ENCODE data around the gene AP2A2. TPM values are rescaled to one million over a fixed set of nuclear protein-coding genes. Genes with fewer than 3 reads are reported as not detected.

AP2A2 gene
- total RNA-seq, 1 donor from 2014 or later, result 105 TPM

DNA sequence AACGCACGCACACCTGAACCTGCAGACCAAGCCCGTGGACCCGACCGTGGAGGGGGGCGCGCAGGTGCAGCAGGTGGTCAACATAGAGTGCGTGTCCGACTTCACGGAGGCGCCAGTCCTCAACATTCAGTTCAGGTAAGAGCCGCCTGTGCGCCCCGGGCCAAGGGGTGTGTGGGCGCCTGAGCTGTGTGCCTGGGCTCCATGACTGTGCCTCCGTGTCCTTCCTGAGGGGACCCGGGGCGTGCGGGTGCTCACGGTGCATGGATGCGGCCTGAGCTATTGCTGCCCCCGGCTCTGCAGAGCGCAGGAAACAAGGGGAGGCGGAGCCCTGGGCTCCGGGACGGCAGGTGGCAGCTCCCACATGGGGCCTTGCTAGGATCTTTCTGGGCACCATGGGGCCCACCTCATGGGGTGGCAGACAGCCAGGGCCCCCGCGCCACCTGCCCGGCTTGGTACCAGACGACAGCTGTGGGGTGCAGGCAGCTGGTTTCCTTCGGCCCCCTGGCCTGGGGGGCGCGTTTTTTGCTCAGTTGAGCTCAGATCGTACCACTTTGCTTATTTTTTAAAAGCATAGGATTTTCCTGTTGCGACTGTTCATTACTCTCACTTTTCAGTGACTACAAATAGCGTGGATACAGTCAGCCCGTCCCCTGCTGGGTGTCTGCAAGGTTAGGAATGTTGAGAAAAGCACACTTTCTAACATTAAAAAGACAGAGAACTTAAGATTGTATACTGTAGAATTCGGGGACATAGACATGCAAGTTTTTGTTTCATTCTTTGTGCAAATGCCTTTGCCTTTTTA is 82.5 kb downstream of the AP2A2 start:
- no peaks in the 10 kb centered on the region for H3K79me2 ChIP-seq (ENCODE audit: insufficient read depth, low read length)
- H3K27me3 ChIP-seq (ENCODE audit: insufficient read depth, low read length), result no peaks in the 10 kb centered on the region
- FAIRE-seq, result no peak
- no peaks in the 10 kb centered on the region for H3K4me1 ChIP-seq (ENCODE audit: insufficient read depth, low read length)
- no peak for TF ChIP-seq CTCF (IDR thresholded peaks at IDR 0.05; ENCODE audit: insufficient read depth, low read depth, low read length)
- no peak for TF ChIP-seq EZH2 (IDR thresholded peaks at IDR 0.05; ENCODE audit: insufficient read depth, low read length)
- Mint-ChIP-seq H3K4me1 (ENCODE audit: low read depth, unreplicated experiment) (no peaks in the 10 kb centered on the region), H3K4me3 (ENCODE audit: unreplicated experiment) (no peak overlapping the region), H3K36me3 (ENCODE audit: low read depth, unreplicated experiment) (peaks cover 9% of the 10 kb centered on the region), H3K27ac (ENCODE audit: unreplicated experiment) (no peak overlapping the region), H3K9me3 (ENCODE audit: unreplicated experiment) (no peaks in the 10 kb centered on the region), H3K27me3 (ENCODE audit: low read depth, unreplicated experiment) (no peaks in the 10 kb centered on the region)
- H3K36me3 ChIP-seq (ENCODE audit: insufficient read depth, low read length), result peaks cover 16% of the 10 kb centered on the region
- DNase-seq (ENCODE audit: low read depth), result no peak
- no peaks in the 10 kb centered on the region for H3K9me3 ChIP-seq (ENCODE audit: insufficient read depth, low read depth, low read length)
- H2AFZ ChIP-seq (ENCODE audit: low read depth, low read length), result no peak overlapping the region
- H3K4me2 ChIP-seq (ENCODE audit: low read length), result no peak overlapping the region
- no peak overlapping the region for H3K27ac ChIP-seq (ENCODE audit: low read depth, low read length)
- no peak overlapping the region for H3K9ac ChIP-seq (ENCODE audit: low read length)
- peaks cover 42% of the 10 kb centered on the region for H4K20me1 ChIP-seq (ENCODE audit: insufficient read depth, low read length)
- H3K4me3 ChIP-seq (ENCODE audit: insufficient read depth, low read depth, low read length), result no peak overlapping the region

- Mint-ChIP-seq H3K27ac (ENCODE audit: unreplicated experiment) (no peak overlapping the region), H3K4me1 (ENCODE audit: low read depth, unreplicated experiment) (no peaks in the 10 kb centered on the region), H3K36me3 (ENCODE audit: low read depth, unreplicated experiment) (peaks cover 9% of the 10 kb centered on the region), H3K9me3 (ENCODE audit: unreplicated experiment) (no peaks in the 10 kb centered on the region), H3K27me3 (ENCODE audit: low read depth, unreplicated experiment) (no peaks in the 10 kb centered on the region), H3K4me3 (ENCODE audit: unreplicated experiment) (no peak overlapping the region)
- Histone ChIP-seq H3K9ac (ENCODE audit: low read length) (no peak overlapping the region), H3K27ac (ENCODE audit: low read depth, low read length) (no peak overlapping the region), H3K27me3 (ENCODE audit: insufficient read depth, low read length) (no peaks in the 10 kb centered on the region), H4K20me1 (ENCODE audit: insufficient read depth, low read length) (peaks cover 39% of the 10 kb centered on the region), H3K9me3 (ENCODE audit: insufficient read depth, low read depth, low read length) (no peaks in the 10 kb centered on the region), H2AFZ (ENCODE audit: low read depth, low read length) (no peak overlapping the region), H3K4me3 (ENCODE audit: insufficient read depth, low read depth, low read length) (no peak overlapping the region), H3K4me1 (ENCODE audit: insufficient read depth, low read length) (no peaks in the 10 kb centered on the region), H3K79me2 (ENCODE audit: insufficient read depth, low read length) (no peaks in the 10 kb centered on the region), H3K4me2 (ENCODE audit: low read length) (no peak overlapping the region), H3K36me3 (ENCODE audit: insufficient read depth, low read length) (peaks cover 16% of the 10 kb centered on the region)
- no peak for DNase-seq (ENCODE audit: low read depth)
- no peak for FAIRE-seq
- TF ChIP-seq EZH2 (IDR thresholded peaks at IDR 0.05; ENCODE audit: insufficient read depth, low read length) (no peak), CTCF (IDR thresholded peaks at IDR 0.05; ENCODE audit: insufficient read depth, low read depth, low read length) (no peak)
Measured at GRCh38 chr11:1008803-1009145, 83.1 kb downstream of the AP2A2 start.

DNA sequence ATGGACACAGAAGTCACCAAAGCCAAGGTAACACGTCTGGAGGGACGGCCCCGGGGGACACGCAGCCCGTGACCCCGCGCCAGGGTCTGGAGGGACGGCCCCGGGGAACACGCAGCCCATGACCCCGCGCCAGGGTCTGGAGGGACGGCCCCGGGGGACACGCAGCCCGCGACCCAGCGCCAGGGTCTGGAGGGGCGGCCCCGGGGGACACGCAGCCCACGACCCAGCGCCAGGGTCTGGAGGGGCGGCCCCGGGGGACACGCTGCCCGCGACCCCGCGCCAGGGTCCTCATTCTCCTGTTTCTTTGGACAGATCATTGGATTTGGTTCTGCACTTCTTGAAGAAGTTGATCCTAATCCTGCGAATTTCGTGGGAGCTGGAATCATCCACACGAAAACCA is 83.7 kb downstream of the AP2A2 start:
- no peak for FAIRE-seq
- no peaks in the 10 kb centered on the region for H3K9me3 Mint-ChIP-seq (ENCODE audit: unreplicated experiment)

More for the DNA sequence above, 83.7 kb downstream of the AP2A2 start:
- TF ChIP-seq CTCF (IDR thresholded peaks at IDR 0.05; ENCODE audit: insufficient read depth, low read depth, low read length), result no peak
- no peak for TF ChIP-seq EZH2 (IDR thresholded peaks at IDR 0.05; ENCODE audit: insufficient read depth, low read length)
- Histone ChIP-seq H2AFZ (ENCODE audit: low read depth, low read length) (no peak overlapping the region), H3K9me3 (ENCODE audit: insufficient read depth, low read depth, low read length) (no peaks in the 10 kb centered on the region), H3K36me3 (ENCODE audit: insufficient read depth, low read length) (peaks cover 16% of the 10 kb centered on the region), H3K79me2 (ENCODE audit: insufficient read depth, low read length) (no peaks in the 10 kb centered on the region), H4K20me1 (ENCODE audit: insufficient read depth, low read length) (peaks cover 39% of the 10 kb centered on the region), H3K9ac (ENCODE audit: low read length) (no peak overlapping the region), H3K27ac (ENCODE audit: low read depth, low read length) (no peak overlapping the region), H3K4me2 (ENCODE audit: low read length) (no peak overlapping the region), H3K4me3 (ENCODE audit: insufficient read depth, low read depth, low read length) (no peak overlapping the region), H3K27me3 (ENCODE audit: insufficient read depth, low read length) (no peaks in the 10 kb centered on the region), H3K4me1 (ENCODE audit: insufficient read depth, low read length) (no peaks in the 10 kb centered on the region)
- Mint-ChIP-seq H3K4me1 (ENCODE audit: low read depth, unreplicated experiment) (no peaks in the 10 kb centered on the region), H3K4me3 (ENCODE audit: unreplicated experiment) (no peak overlapping the region), H3K27ac (ENCODE audit: unreplicated experiment) (no peak overlapping the region), H3K36me3 (ENCODE audit: low read depth, unreplicated experiment) (peaks cover 9% of the 10 kb centered on the region), H3K27me3 (ENCODE audit: low read depth, unreplicated experiment) (no peaks in the 10 kb centered on the region)
- no peak for DNase-seq (ENCODE audit: low read depth)
